ENCODE data around the gene GRIK5.

The GRIK5 gene

GRCh38 chr19:41959056-41960053 is 110.7 kb downstream of the GRIK5 start, which contains the start of gene RABAC1:
Gene RABAC1, minus strand, starts transcription at chr19:41959321. Its CDS starts 29 bp downstream, at chr19:41959292.
- Histone ChIP-seq H3K9me2 (replicated peaks; ENCODE audit: low read depth, low read length) (no peaks in the 10 kb centered on the region), H3K9me3 (ENCODE audit: insufficient read depth, low read depth, low read length) (no peaks in the 10 kb centered on the region), H3K36me3 (ENCODE audit: insufficient read depth, low read length) (no peaks in the 10 kb centered on the region), H3K4me1 (ENCODE audit: insufficient read depth, low read length, poor library complexity, severe bottlenecking) (peaks cover 12% of the 10 kb centered on the region), H3F3A (ENCODE audit: low read depth) (no peaks in the 10 kb centered on the region), H3K4me2 (ENCODE audit: low read depth, low read length, poor library complexity, severe bottlenecking) (peak within 1 kb of the TSS; percentile 82), H2AFZ (ENCODE audit: low read length) (peak within 1 kb of the TSS; percentile 89), H4K20me1 (ENCODE audit: insufficient read depth, low read length, poor library complexity, severe bottlenecking) (no peaks in the 10 kb centered on the region), H3K4me3 (ENCODE audit: low read length, poor library complexity, severe bottlenecking) (peak within 1 kb of the TSS; percentile 76), H3K27me3 (ENCODE audit: insufficient read depth, low read length, poor library complexity, severe bottlenecking) (no peaks in the 10 kb centered on the region), H3K79me2 (ENCODE audit: insufficient read depth, low read length) (no peaks in the 10 kb centered on the region), H3K9ac (ENCODE audit: low read depth, low read length, poor library complexity, severe bottlenecking) (peak within 1 kb of the TSS; percentile 80)
- TF ChIP-seq EZH2phosphoT487 (IDR thresholded peaks at IDR 0.05; ENCODE audit: borderline replicate concordance) (no peak), CTCF (conservative IDR thresholded peaks at IDR 0.05; ENCODE audit: low read length) (peak; percentile 59)

GRCh38 chr19:41958367-41959055 is 111.5 kb downstream of the GRIK5 start:
- Histone ChIP-seq H2AFZ (ENCODE audit: low read length) (peak overlapping the region; percentile 89), H3K9ac (ENCODE audit: low read depth, low read length, poor library complexity, severe bottlenecking) (peak overlapping the region; percentile 80)
- no peak for TF ChIP-seq CTCF (conservative IDR thresholded peaks at IDR 0.05; ENCODE audit: low read length)
- TF ChIP-seq EZH2phosphoT487 (IDR thresholded peaks at IDR 0.05; ENCODE audit: borderline replicate concordance), result no peak

GRCh38 chr19:41957838-41958366 is 112.1 kb downstream of the GRIK5 start:
- H3F3A ChIP-seq (ENCODE audit: low read depth), result no peaks in the 10 kb centered on the region
- no peaks in the 10 kb centered on the region for H3K27me3 ChIP-seq (ENCODE audit: insufficient read depth, low read length, poor library complexity, severe bottlenecking)
- H4K20me1 ChIP-seq (ENCODE audit: insufficient read depth, low read length, poor library complexity, severe bottlenecking), result no peaks in the 10 kb centered on the region
- peak overlapping the region; percentile 18; the same call in 1 of the 2 replicates for H2AFZ ChIP-seq (ENCODE audit: low read length)
- peak overlapping the region; percentile 80 for H3K9ac ChIP-seq (ENCODE audit: low read depth, low read length, poor library complexity, severe bottlenecking)
- TF ChIP-seq EZH2phosphoT487 (IDR thresholded peaks at IDR 0.05; ENCODE audit: borderline replicate concordance), result no peak
- peak; percentile 95 for TF ChIP-seq CTCF (conservative IDR thresholded peaks at IDR 0.05; ENCODE audit: low read length)
- H3K4me1 ChIP-seq (ENCODE audit: insufficient read depth, low read length, poor library complexity, severe bottlenecking), result peaks cover 12% of the 10 kb centered on the region
- peak overlapping the region; percentile 76 for H3K4me3 ChIP-seq (ENCODE audit: low read length, poor library complexity, severe bottlenecking)
- H3K79me2 ChIP-seq (ENCODE audit: insufficient read depth, low read length), result no peaks in the 10 kb centered on the region
- H3K9me2 ChIP-seq (replicated peaks; ENCODE audit: low read depth, low read length), result no peaks in the 10 kb centered on the region
- H3K4me2 ChIP-seq (ENCODE audit: low read depth, low read length, poor library complexity, severe bottlenecking), result peak overlapping the region; percentile 82
- no peaks in the 10 kb centered on the region for H3K36me3 ChIP-seq (ENCODE audit: insufficient read depth, low read length)
- no peaks in the 10 kb centered on the region for H3K9me3 ChIP-seq (ENCODE audit: insufficient read depth, low read depth, low read length)

More at GRCh38 chr19:41958367-41959055, 111.5 kb downstream of the GRIK5 start:
- Histone ChIP-seq H3K9me3 (ENCODE audit: insufficient read depth, low read depth, low read length) (no peaks in the 10 kb centered on the region), H3K79me2 (ENCODE audit: insufficient read depth, low read length) (no peaks in the 10 kb centered on the region), H3K4me3 (ENCODE audit: low read length, poor library complexity, severe bottlenecking) (peak overlapping the region; percentile 76), H3F3A (ENCODE audit: low read depth) (no peaks in the 10 kb centered on the region), H3K27me3 (ENCODE audit: insufficient read depth, low read length, poor library complexity, severe bottlenecking) (no peaks in the 10 kb centered on the region), H4K20me1 (ENCODE audit: insufficient read depth, low read length, poor library complexity, severe bottlenecking) (no peaks in the 10 kb centered on the region), H3K9me2 (replicated peaks; ENCODE audit: low read depth, low read length) (no peaks in the 10 kb centered on the region), H3K36me3 (ENCODE audit: insufficient read depth, low read length) (no peaks in the 10 kb centered on the region), H3K4me1 (ENCODE audit: insufficient read depth, low read length, poor library complexity, severe bottlenecking) (peaks cover 12% of the 10 kb centered on the region), H3K4me2 (ENCODE audit: low read depth, low read length, poor library complexity, severe bottlenecking) (peak overlapping the region; percentile 82)
